Erythroblast (primary cell): Measurements from ENCODE around the gene PRAC1.
"Not testable (repeated sequence)": the region's sequence is repeated elsewhere in the genome, so short reads cannot be mapped to it uniquely, and the experiment has no call there.

ENCODE experiments used
- DNase-seq, 2 experiments: peaks; one replicate each; lab custom pipeline; 2025; lab: John Stamatoyannopoulos, UW
- GATA1 ChIP-seq: IDR thresholded peaks from 2 replicates; pipeline ENCODE4 v1.6.1; 2011; ENCODE audit warnings: low read depth, mild to moderate bottlenecking, control low read depth, low read length, moderate library complexity
- POLR2A ChIP-seq: IDR thresholded peaks from 2 replicates; pipeline ENCODE4 v1.6.1; 2011; ENCODE audit warnings: mild to moderate bottlenecking, low read length

Gene PRAC1

DNA sequence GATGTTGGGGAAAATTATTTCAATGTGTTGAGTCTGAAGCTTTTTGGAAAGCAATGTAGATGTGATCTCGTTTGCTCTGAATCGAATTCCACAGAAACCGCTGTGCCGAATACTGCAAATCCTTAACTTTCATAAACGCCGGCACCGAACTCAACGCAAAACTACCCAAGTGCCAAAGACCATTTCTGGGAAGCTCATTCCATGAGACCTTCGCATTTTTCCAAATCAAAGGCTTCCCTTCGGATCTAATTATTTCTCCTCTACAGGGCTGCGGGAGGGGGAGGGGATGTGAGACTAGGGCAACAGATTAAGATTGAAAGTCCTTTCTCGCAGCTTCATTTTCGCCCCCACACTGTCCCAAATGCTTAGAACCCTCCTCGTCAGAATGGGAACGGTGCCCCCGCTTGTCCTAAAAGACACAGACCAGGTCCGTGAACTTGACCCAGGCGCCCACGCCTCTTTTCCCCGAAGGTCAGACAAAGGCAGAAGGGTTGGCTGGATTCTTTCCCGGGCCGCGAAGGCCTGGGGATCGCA lies 4.0 kb downstream of the PRAC1 start:
- peak; percentile 8 to 29 for DNase-seq
- TF ChIP-seq GATA1 (no peak), POLR2A (no peak)

DNA sequence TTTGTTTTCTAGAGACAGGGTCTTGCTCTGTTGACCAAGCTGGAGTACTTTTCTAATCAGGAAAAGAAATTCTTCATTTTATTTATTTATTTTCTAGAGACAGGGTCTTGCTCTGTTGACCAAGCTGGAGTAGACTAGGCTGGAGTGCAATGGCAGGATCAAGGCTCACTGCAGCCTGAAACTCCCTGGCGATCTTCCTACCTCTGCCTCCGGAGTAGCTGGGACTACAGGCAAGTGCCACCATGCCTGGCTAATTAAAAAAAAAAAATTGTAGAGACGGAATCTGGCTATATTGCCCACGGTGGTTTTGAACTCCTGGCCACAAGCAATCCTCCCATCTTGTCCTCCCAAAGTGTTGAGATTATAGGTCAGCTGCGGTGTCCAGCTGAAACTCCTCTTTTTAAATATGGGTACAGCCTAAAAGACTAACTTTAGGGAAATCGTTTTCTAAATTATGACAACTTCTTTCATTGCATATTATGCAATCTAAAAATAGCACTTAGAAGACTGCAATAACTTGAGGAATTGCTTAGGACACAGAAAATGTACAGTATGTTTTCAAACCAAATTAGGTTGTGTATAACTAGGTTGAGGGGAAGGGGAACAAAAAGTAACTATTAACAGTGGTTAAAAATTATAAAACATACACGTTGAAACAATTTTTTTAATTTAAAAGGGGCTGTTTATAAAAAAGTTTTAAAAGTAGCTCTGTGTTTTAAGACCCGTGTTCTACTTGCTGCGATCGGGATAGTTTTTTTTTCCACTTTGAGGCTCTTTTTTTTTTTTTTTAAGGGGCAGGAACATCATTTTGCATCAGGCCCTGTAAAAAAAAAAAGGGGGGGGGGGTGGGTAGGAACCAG lies 4.7 kb downstream of the PRAC1 start:
- TF ChIP-seq POLR2A (no peak), GATA1 (no peak)
- DNase-seq: no peak

DNA sequence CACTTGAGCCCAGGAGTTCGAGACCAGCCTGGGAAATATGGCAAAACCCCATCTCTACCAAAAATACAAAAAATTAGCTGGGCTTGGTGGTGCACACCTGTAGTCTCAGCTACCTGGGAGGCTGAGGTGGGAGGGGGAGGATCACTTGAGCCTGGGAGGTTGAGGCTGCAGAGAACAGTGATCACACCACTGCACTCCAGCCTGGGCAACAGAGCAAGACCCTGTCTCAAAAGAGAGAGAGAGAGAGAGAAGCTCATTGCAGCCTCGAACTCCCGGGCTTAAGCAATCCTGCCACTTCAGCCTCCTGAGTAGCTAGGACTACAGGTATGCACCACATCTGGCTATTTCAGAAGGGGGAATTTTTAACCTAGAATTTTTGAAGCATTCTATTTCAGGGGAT lies 5.8 kb downstream of the PRAC1 start:
- DNase-seq: not testable (repeated sequence)

DNA sequence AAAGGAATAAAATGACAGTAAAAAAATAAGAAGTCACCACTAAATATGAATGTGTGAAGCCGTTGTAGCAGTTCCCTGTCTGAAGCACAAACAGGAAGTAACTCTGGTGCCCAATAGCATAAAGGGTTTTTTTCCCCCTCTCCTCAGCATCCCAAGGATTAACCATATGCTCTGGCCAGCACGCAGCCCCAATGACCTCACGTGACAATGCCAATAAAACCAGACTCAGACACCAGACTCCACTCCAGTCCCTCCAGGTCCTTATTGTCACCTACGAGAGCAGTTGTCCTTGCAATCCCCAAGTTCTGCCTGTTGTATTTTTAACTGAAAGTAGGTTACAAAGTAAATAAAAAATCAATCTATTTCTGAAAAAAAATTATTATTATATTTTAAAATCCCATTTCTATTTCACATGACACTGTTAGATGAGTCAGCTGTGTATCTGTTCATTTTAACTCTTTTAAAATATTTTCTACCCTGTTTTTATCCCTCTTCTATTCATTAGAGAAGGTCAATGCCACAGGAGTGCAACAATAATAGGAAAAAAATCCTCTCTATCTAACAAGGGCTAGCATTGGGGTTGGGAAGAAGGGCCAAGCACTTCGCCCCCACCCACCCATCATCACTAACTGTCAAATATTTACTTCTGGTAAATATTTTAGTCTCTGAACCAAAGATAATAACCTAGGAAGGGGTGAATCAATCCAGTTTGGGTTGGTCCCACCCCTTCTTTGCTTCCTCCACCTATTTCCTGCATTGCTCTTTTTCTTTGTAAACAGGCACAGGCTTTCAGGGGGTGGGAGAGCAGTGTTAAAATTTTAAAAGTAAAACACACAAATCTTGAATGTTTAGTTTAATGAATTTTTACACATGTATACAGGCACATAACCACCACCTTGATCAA lies 6.6 kb downstream of the PRAC1 start:
- no peak for DNase-seq
- TF ChIP-seq GATA1 (no peak), POLR2A (no peak)

DNA sequence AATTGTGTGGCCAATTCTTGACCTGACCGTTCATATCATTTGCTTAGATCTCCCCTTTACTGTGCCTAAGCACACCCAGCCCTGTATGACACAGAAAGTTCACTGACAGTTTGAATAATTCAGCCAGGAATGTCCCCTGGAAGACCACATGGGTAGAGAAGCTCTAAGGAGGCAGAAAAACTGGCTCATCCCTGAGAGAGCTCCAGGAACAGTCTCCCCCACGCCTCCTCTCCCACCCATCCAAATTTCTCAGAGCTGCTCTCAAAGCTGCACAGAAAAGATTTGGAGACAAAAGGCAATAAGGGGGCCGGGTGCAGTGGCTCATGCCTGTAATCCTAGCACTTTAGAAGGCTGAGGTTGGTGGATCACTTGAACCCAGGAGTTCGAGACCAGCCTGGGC lies 11.2 kb downstream of the PRAC1 start:
- no peak for DNase-seq
- no peak for TF ChIP-seq POLR2A
- no peak for TF ChIP-seq GATA1

DNA sequence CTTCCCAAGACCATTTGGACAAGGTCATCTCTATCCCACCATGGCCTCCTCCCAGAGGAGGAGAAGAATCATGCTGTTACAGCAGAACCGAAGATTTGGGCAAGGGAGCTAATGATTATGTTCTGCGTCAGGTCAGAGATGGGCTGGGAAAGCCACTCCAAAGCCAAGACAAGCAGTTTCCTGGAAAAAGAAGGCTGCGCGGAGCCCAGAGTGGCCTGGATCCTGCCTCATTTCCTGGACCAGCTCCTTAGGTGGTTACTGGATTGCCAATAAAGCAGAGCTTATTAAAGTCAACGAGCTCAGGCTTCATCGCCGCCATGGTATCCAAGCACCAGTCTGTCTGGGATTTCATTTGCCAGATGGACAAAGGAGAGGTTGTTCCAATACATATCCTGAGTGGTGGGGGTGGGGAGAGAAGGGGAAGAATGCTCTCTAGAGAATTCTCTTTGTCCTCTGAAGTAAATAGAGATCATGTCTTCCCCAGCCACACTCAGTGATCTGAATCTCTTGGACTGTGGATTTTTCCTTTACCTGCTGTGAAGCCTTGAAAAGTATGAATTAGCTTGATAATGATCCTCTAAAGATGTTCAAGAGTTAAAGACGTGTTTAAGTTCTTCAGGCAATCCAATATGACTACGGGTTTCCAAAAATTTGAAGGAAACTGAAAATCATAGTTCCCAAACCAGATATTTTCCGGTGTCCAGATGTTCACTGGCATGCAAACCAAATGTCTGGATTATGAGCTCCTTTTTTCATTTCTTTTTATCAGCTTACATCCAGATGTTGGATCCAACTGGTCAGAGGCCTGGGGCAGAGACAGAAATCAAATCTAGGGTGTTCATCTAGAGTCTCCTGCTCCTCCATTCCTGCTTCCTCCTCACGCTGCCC lies 17.7 kb downstream of the PRAC1 start:
- DNase-seq: no peak
- TF ChIP-seq POLR2A: no peak
- no peak for TF ChIP-seq GATA1

DNA sequence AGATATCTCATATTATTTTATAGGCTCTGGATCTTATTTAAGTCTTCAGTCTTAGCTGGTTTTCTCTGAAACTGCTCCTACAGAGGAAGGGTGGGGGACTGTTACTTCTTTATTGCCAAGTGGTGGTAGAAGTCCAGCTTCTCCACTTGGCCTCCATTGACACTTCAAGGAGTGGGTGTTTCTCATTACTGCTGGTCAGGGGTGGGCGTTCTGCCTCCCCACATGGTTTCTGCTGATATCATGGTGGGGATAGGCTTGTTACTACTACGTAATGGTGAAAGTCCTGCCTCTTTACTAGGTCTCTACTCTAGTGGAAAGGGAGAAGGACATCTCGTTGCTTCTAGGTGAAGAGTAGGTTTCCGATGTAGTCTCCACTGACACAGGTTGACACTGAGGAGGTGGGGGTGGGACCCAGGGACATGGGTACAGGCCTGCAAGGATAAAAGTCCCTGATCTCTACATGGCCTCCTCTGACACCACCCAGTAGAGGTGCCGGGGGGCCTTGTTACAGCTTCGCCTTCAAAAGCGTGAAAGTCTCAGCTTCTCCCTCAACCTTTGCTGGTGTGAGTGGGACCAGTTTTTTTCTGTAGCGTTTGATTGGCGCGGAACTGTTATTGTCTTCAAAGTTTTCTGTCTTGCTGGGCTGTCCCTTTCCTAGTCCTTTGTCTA lies 20.3 kb downstream of the PRAC1 start:
- TF ChIP-seq GATA1 (no peak), POLR2A (no peak)
- no peak for DNase-seq

DNA sequence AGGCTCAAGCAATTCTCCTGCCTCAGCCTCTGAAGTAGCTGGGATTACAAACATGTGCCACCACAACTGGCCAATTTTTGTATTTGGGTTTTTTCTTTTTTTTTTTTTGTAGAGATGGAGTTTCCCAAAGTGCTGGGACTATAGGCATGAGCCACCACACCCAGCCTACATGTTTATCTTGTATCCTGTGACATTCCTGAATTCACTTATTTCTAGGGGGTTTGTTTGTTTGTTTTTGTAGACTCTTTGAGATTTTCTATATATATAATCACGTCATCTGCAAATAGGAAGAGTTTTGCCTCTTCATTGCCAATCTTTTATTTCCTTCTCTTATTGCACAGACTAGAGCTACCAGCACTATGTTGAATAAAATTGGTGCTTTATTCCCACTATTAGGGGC lies 29.1 kb downstream of the PRAC1 start:
- no peak for DNase-seq
- TF ChIP-seq POLR2A (no peak), GATA1 (no peak)

DNA sequence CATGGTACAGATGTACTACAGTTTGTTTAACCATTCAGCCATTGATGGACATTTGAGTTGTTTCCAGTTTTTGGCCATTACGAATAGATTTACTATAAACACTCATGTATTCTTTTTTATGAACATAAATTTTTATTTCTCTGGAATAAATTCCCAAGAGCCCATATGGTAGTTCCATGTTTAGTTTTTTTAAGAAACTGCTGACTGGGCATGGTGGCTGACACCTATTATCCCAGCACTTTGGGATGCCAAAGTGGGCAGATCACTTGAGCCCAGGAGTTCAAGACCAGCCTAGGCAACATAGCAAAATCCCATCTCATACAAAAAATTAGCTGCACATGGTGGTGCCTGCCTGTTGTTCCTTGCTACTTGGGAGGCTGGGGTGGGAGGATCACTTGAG lies 30.3 kb downstream of the PRAC1 start:
- DNase-seq: no peak

DNA sequence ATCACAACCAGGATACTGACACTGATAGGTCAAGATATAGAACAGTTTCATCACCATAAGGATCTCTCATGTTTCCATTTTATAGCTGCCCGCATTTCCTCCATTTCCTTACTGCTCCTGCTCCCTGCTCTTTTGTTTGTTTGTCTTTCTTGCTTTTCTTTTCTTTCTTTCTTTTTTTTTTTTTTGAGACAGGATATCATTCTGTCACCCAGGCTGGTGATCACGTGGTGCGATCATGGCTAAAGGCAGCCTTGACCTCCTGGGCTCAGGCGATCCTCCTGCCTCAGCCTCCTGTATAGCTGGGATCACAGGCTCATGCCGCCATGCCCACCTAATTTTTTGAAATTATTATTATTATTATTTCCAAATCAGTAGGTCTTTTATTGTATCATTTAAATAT lies 31.7 kb downstream of the PRAC1 start:
- no peak for DNase-seq
- no peak for TF ChIP-seq POLR2A
- no peak for TF ChIP-seq GATA1

More for the DNA sequence above, 30.3 kb downstream of the PRAC1 start:
- TF ChIP-seq GATA1: no peak
- no peak for TF ChIP-seq POLR2A

DNA sequence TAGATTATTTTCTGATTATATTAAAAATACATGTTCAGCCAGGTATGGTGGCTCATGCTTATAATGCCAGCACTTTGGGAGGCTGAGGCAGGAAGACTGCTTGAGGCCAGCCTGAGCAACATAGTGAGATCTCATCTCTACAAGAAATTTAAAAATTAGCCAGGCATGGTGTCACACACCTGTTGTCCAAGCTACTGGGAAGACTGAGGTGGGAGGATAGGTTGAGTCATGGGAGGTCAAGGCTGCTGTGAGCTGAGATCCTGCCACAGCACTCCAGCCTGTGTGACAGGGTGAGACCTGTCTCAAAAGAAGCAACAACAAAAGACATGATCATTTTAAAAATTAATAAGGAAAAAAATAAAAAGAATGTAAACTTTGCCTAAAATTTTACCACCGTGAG lies 40.7 kb downstream of the PRAC1 start:
- TF ChIP-seq GATA1 (no peak), POLR2A (no peak)
- DNase-seq: no peak

DNA sequence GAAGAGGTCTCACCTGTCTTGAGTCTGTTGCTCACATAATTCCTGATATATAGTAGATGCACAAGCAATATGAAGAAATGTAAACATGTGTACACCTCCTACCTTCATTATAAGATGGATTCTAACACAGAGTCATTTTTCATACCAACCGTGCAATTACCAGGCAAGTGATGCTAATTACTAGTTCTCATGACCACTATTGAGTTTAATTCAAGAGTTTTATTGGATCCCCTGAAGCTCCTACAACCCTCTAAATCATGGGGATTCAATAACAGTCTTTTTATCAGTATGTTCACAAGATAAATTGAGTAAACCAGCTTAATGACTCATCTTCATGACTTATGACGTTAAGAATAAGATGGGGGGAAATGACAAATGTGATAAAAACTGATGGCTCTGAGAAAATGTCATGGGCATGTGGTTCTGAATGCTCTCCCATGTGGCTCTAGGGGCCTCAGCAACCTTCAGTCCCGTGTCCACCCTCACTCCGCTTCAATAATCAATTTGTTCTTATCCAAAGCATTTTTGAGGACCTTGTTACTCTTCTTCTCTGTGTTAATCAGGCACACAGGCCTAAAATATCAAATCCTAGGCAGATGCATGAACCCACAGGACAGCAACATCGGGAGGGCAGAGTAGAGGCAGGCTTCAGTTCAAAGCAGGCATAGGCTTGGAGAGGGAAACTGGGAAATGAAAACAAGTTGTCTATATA lies 42.8 kb downstream of the PRAC1 start:
- no peak for DNase-seq
- TF ChIP-seq GATA1: no peak
- TF ChIP-seq POLR2A: no peak
